Ovary (tissue), 3 donors: ENCODE data around the gene PUS10.

ENCODE experiments used
- CTCF ChIP-seq, 3 donors: fragments of 450-650 bp in 2 of 3; fragments of 200-600 bp in 1 of 3; IDR thresholded peaks; one replicate each; pipeline versions ENCODE4 v1.5.1 to v1.8.0; 2016 to 2022; ENCODE audit warnings: antibody characterized with exemption in 3 of 3, mild to moderate bottlenecking in 1 of 3
- EP300 ChIP-seq: sonication (generic); formaldehyde crosslinking; IDR thresholded peaks from one replicate; pipeline ENCODE4 v1.6.1; 2017; ENCODE audit warnings: antibody characterized with exemption
- POLR2A ChIP-seq: fragments of 450-650 bp; IDR thresholded peaks from one replicate; pipeline ENCODE4 v1.6.1; 2017; ENCODE audit warnings: antibody characterized with exemption, mild to moderate bottlenecking, moderate library complexity
- donor health status: DM: no; HTN: no; CAD: no.

GRCh38 chr2:60974652-60975051 is 43.4 kb downstream of the PUS10 start:
- TF ChIP-seq POLR2A (no peak), CTCF (IDR thresholded peaks at IDR 0.05) (no peak), EP300 (no peak)
